Measurements from ENCODE around the gene IL17RD. TPM values are rescaled to one million over a fixed set of nuclear protein-coding genes. Genes with fewer than 3 reads are reported as not detected.

Gene IL17RD
- polyA plus RNA-seq, 1 of the 3 experiments (the other 2 are of a cell fraction): 2.4 TPM

DNA sequence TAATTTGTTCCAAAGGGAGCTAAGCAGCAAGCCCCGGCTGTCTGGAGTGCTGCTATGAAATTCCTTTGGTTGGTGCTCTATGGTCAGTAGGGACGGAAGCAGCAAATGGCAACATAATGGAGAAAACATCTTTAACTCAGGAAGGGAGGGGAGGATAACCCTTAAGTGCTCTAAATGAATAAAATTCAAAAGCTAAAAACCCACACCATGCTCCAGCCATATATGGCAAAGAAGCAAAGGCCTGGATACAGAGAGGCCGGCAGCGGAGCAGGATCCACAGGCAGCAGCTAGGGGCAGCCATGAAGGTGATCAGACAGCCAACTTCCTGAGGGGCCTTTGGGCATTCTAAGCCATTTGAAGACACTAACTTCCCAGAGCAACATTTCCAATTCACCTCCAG, 38.9 kb downstream of the IL17RD start:
- no peak overlapping the region for H2AFZ ChIP-seq (ENCODE audit: low read depth)
- H3K4me1 ChIP-seq (ENCODE audit: control insufficient read depth in 1 of 2, insufficient read depth in 2 of 2, low read depth in 1 of 2, low read length in 1 of 2): peaks cover 8 to 80% of the 10 kb centered on the region in 2 experiments; a peak in 3 of 4 replicates
- ChIA-PET POLR2A (no interaction called here), CTCF (interaction anchor here (0.6 to 2.5 kb wide), 5 partner anchors 10 to 44 kb away, joined by 3 to 10 read pairs (median 3); no protein-coding TSS in a partner anchor)
- H3F3A ChIP-seq (replicated peaks; ENCODE audit: insufficient read depth): peaks cover 8% of the 10 kb centered on the region
- DNase-seq: no peak
- H3K27ac ChIP-seq (ENCODE audit: low read depth in 2 of 2, low read length in 1 of 2): peak overlapping the region in 1 of 2 experiments; percentile 60; a peak in 2 of 4 replicates
- H3K4me3 ChIP-seq (ENCODE audit: low read depth in 2 of 2, low read length in 1 of 2): no peak overlapping the region
- H3K9ac ChIP-seq: no peak overlapping the region
- no peaks in the 10 kb centered on the region for H3K9me3 ChIP-seq
- H3K36me3 ChIP-seq (replicated peaks in 1 of 2; ENCODE audit: control insufficient read depth in 1 of 2, insufficient read depth in 2 of 2, low read length in 1 of 2): no peaks in the 10 kb centered on the region
- no peaks in the 10 kb centered on the region for H3K79me2 ChIP-seq (ENCODE audit: insufficient read depth)
- no peak overlapping the region for H3K4me2 ChIP-seq
- H3K27me3 ChIP-seq (ENCODE audit: insufficient read depth): no peaks in the 10 kb centered on the region
- no peaks in the 10 kb centered on the region for H4K20me1 ChIP-seq (ENCODE audit: insufficient read depth)
- TF ChIP-seq, protein P1, sequence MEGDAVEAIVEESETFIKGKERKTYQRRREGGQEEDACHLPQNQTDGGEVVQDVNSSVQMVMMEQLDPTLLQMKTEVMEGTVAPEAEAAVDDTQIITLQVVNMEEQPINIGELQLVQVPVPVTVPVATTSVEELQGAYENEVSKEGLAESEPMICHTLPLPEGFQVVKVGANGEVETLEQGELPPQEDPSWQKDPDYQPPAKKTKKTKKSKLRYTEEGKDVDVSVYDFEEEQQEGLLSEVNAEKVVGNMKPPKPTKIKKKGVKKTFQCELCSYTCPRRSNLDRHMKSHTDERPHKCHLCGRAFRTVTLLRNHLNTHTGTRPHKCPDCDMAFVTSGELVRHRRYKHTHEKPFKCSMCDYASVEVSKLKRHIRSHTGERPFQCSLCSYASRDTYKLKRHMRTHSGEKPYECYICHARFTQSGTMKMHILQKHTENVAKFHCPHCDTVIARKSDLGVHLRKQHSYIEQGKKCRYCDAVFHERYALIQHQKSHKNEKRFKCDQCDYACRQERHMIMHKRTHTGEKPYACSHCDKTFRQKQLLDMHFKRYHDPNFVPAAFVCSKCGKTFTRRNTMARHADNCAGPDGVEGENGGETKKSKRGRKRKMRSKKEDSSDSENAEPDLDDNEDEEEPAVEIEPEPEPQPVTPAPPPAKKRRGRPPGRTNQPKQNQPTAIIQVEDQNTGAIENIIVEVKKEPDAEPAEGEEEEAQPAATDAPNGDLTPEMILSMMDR (IDR thresholded peaks at IDR 0.05): no peak
- TF ChIP-seq FOXM1 (IDR thresholded peaks at IDR 0.05; ENCODE audit: low read depth) (no peak), GATA2 (CRISPR knock-in tag; IDR thresholded peaks at IDR 0.05) (no peak)
- 96% methylated on average over 4 of the region's 4 CpGs for WGBS (ENCODE audit: low lambda C conversion rate)
- no peaks in the 10 kb centered on the region for H3K9me2 ChIP-seq

DNA sequence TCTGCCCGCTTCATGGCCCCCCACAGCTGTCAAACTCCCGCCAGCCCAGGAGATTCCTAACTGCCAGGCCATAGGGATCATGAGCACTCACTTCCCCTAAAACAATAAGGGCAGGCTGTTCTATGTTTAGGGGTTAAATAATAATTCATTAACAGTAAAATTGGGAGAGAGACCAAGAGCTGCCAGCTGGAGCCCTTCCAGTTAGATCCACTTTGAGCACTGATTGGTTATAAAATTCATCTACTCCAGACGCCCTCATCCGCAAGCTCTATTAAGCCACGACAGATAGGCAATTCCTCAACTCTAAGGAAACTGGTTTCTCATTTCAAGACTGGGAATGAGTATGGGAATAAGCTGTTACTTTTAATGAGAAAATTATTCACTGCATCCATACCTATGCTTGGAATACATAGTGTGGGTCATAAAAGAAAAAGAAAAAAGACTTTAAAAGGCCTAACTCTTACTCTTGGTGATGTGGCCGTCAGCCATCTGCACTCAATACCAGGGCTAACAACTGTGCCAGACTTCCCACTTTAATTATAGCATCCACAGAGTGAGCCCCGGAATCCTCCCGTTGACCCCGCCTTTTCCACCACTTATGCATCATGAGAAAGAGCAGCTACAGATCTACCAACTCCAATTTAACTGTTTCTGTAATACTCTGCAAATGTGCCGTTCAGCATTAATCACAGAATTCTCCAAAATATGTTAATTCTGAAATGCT, 44.5 kb downstream of the IL17RD start:
- Histone ChIP-seq H3K4me3 (ENCODE audit: low read depth in 2 of 2, low read length in 1 of 2) (no peak overlapping the region), H3F3A (replicated peaks; ENCODE audit: insufficient read depth) (no peaks in the 10 kb centered on the region), H3K9ac (no peak overlapping the region), H3K79me2 (ENCODE audit: insufficient read depth) (no peaks in the 10 kb centered on the region), H3K27me3 (ENCODE audit: insufficient read depth) (no peaks in the 10 kb centered on the region), H3K27ac (ENCODE audit: low read depth in 2 of 2, low read length in 1 of 2) (peak overlapping the region in 1 of 2 experiments; percentile 94; a peak in 2 of 4 replicates), H4K20me1 (ENCODE audit: insufficient read depth) (no peaks in the 10 kb centered on the region), H3K9me3 (no peaks in the 10 kb centered on the region), H3K4me2 (no peak overlapping the region), H3K4me1 (ENCODE audit: control insufficient read depth in 1 of 2, insufficient read depth in 2 of 2, low read depth in 1 of 2, low read length in 1 of 2) (peaks cover 0 to 51% of the 10 kb centered on the region in 2 experiments; a peak in 2 of 4 replicates), H2AFZ (ENCODE audit: low read depth) (no peak overlapping the region), H3K9me2 (no peaks in the 10 kb centered on the region), H3K36me3 (replicated peaks in 1 of 2; ENCODE audit: control insufficient read depth in 1 of 2, insufficient read depth in 2 of 2, low read length in 1 of 2) (no peaks in the 10 kb centered on the region)
- TF ChIP-seq MXI1 (IDR thresholded peaks at IDR 0.05; ENCODE audit: low read depth, low read length): peak; percentile 28; the same call in 1 of the 2 replicates
- no peak for TF ChIP-seq SMC3 (IDR thresholded peaks at IDR 0.05; ENCODE audit: low read depth, low read length)
- no peak for TF ChIP-seq RCOR1 (IDR thresholded peaks at IDR 0.05; ENCODE audit: low read length)
- POLR2A ChIA-PET: interaction anchor here (0.5 to 3.0 kb wide), 6 partner anchors 7 to 329 kb away, joined by 3 to 12 read pairs (median 4); partner anchors contain the start of gene IL17RD
- CTCF ChIA-PET: interaction anchor here (0.6 to 3.4 kb wide), 11 partner anchors 10 to 816 kb away, joined by 3 to 21 read pairs (median 4); no protein-coding TSS in a partner anchor
- DNase-seq: peak; percentile 50
- WGBS (ENCODE audit: low lambda C conversion rate): 53% methylated on average over 8 of the region's 10 CpGs

DNA sequence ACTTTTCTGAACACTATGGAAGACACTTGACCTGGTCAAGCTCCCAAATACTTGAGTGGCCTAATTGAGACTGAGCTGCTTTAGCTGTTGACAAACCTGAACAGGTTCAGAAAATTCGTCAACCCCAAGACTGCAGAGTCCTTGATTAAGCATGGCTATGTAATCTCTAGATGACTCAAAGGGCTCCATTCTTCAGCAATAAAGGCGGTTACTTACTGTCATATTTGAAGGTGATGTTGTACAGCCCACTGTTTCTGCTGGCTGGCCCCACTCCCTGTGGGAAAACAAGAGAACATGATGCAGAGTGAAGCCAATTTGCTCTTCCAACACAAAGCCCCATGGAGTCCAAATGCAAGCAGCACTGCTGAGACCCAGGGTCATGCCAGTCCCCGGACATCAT, 45.1 kb downstream of the IL17RD start:
- Histone ChIP-seq H2AFZ (ENCODE audit: low read depth) (no peak overlapping the region), H3K36me3 (replicated peaks in 1 of 2; ENCODE audit: control insufficient read depth in 1 of 2, insufficient read depth in 2 of 2, low read length in 1 of 2) (no peaks in the 10 kb centered on the region), H3K79me2 (ENCODE audit: insufficient read depth) (no peaks in the 10 kb centered on the region), H3F3A (replicated peaks; ENCODE audit: insufficient read depth) (no peaks in the 10 kb centered on the region), H3K27me3 (ENCODE audit: insufficient read depth) (no peaks in the 10 kb centered on the region), H3K27ac (ENCODE audit: low read depth in 2 of 2, low read length in 1 of 2) (peak overlapping the region in 1 of 2 experiments; percentile 94; a peak in 2 of 4 replicates), H3K4me2 (no peak overlapping the region), H3K9me2 (no peaks in the 10 kb centered on the region), H3K4me3 (ENCODE audit: low read depth in 2 of 2, low read length in 1 of 2) (no peak overlapping the region; a peak in 1 of 4 replicates), H3K9me3 (no peaks in the 10 kb centered on the region), H4K20me1 (ENCODE audit: insufficient read depth) (no peaks in the 10 kb centered on the region), H3K9ac (no peak overlapping the region), H3K4me1 (ENCODE audit: control insufficient read depth in 1 of 2, insufficient read depth in 2 of 2, low read depth in 1 of 2, low read length in 1 of 2) (peaks cover 0 to 49% of the 10 kb centered on the region in 2 experiments; a peak in 2 of 4 replicates)
- peak; percentile 42 for DNase-seq
- ChIA-PET CTCF (interaction anchor here (0.6 to 3.4 kb wide), 7 partner anchors 10 to 816 kb away, joined by 3 to 21 read pairs (median 6); no protein-coding TSS in a partner anchor), POLR2A (interaction anchor here (0.5 to 3.0 kb wide), 6 partner anchors 8 to 330 kb away, joined by 3 to 12 read pairs (median 4); partner anchors contain the start of gene IL17RD)
- 43% methylated on average over 3 of the region's 3 CpGs for WGBS (ENCODE audit: low lambda C conversion rate)
- no peak; the same call in 1 of the 2 replicates for TF ChIP-seq NFIC (IDR thresholded peaks at IDR 0.05; ENCODE audit: borderline replicate concordance)
- TF ChIP-seq, protein P1 (IDR thresholded peaks at IDR 0.05): no peak
- no peak for TF ChIP-seq FOXM1 (IDR thresholded peaks at IDR 0.05; ENCODE audit: low read depth)
- TF ChIP-seq TEAD4 (IDR thresholded peaks at IDR 0.05; ENCODE audit: borderline replicate concordance, insufficient read depth): no peak
- TF ChIP-seq SIN3A (IDR thresholded peaks at IDR 0.05; ENCODE audit: borderline replicate concordance, low read depth, low read length): no peak
- TF ChIP-seq GATA2 (CRISPR knock-in tag; IDR thresholded peaks at IDR 0.05): no peak
- peak; percentile 47; the same call in 1 of the 2 replicates for TF ChIP-seq TCF12 (IDR thresholded peaks at IDR 0.05)
- no peak for TF ChIP-seq EP300 (IDR thresholded peaks at IDR 0.05; ENCODE audit: borderline replicate concordance in 1 of 2, low read depth in 1 of 2, low read length in 1 of 2)
- TF ChIP-seq, protein P2, sequence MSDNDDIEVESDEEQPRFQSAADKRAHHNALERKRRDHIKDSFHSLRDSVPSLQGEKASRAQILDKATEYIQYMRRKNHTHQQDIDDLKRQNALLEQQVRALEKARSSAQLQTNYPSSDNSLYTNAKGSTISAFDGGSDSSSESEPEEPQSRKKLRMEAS (IDR thresholded peaks at IDR 0.05; ENCODE audit: low read depth): no peak
- no peak for TF ChIP-seq CHD2 (IDR thresholded peaks at IDR 0.05; ENCODE audit: low read length, partially characterized antibody)
- no peak for TF ChIP-seq JUND (IDR thresholded peaks at IDR 0.05)
- TF ChIP-seq FOXJ3 (CRISPR knock-in tag; IDR thresholded peaks at IDR 0.05): no peak
- TF ChIP-seq ELF1 (IDR thresholded peaks at IDR 0.05): no peak
- no peak for TF ChIP-seq RXRA (IDR thresholded peaks at IDR 0.05; ENCODE audit: borderline replicate concordance, low read depth)

Measured in SK-N-SH (cell line).